Suprapubic skin (tissue), 4 donors: ENCODE results near the gene HMGN4. TPM values are rescaled to one million over a fixed set of nuclear protein-coding genes. Genes with fewer than 3 reads are reported as not detected.

ENCODE experiments used
- DNase-seq, 2 donors: peaks; one replicate each; pipeline ENCODE4 v3.0.0-alpha.2; 2019; ENCODE audit warnings: low spot score in 2 of 2
- H3K27ac ChIP-seq: fragments of 200-600 bp; sonication (generic); one replicate; pipeline ENCODE4 v1.5.1; 2019
- H3K27me3 ChIP-seq: fragments of 200-600 bp; sonication (generic); one replicate; pipeline ENCODE4 v1.5.1; 2019
- H3K36me3 ChIP-seq: fragments of 200-600 bp; sonication (generic); one replicate; pipeline ENCODE4 v1.5.1; 2019
- H3K4me1 ChIP-seq: fragments of 200-600 bp; sonication (generic); one replicate; pipeline ENCODE4 v1.5.1; 2019
- H3K4me3 ChIP-seq: fragments of 200-600 bp; sonication (generic); one replicate; pipeline ENCODE4 v1.5.1; 2019; ENCODE audit warnings: mild to moderate bottlenecking
- H3K9me3 ChIP-seq: fragments of 200-600 bp; sonication (generic); one replicate; pipeline ENCODE4 v1.5.1; 2019
- POLR2A ChIP-seq, 2 donors: fragments of 450-650 bp; IDR thresholded peaks; one replicate each; pipeline ENCODE4 v1.6.1; 2017; ENCODE audit warnings: antibody characterized with exemption in 2 of 2, mild to moderate bottlenecking in 2 of 2, moderate library complexity in 2 of 2
- WGBS: methylation state at CpG from one replicate; pipeline ENCODE4 v1.1.5; 2018; 5-methylcytosine and 5-hydroxymethylcytosine counted together
- total RNA-seq, 4 donors: library from RNA; depleted of rRNA; stranded (reverse); fragments of >200 nt; gene quantifications; one replicate each; pipeline ENCODE4 v1.1.0, GENCODE V29; 2016
- TF ChIP-seq, protein P1 (sequence below), 2 donors: fragments of 200-600 bp in 1 of 2; fragments of 450-650 bp in 1 of 2; sonication (generic) in 1 of 2; IDR thresholded peaks; one replicate each; pipeline ENCODE4 v1.5.1; 2016 to 2019; ENCODE audit warnings: antibody characterized with exemption in 2 of 2, mild to moderate bottlenecking in 1 of 2, moderate library complexity in 1 of 2

Gene HMGN4
- total RNA-seq, 4 donors from 2014 or later: 25.2 to 48.5 (median 34.5) TPM

- no peaks in the 10 kb centered on the region for H3K9me3 ChIP-seq
- WGBS: 1% methylated on average over 34 of the region's 39 CpGs
- H3K4me1 ChIP-seq: peaks cover 23% of the 10 kb centered on the region
- peak; percentile 94 to 95 for DNase-seq
- H3K27me3 ChIP-seq: peaks cover 33% of the 10 kb centered on the region
- TF ChIP-seq POLR2A (IDR thresholded peaks at IDR 0.05): no peak
- TF ChIP-seq, protein P1, sequence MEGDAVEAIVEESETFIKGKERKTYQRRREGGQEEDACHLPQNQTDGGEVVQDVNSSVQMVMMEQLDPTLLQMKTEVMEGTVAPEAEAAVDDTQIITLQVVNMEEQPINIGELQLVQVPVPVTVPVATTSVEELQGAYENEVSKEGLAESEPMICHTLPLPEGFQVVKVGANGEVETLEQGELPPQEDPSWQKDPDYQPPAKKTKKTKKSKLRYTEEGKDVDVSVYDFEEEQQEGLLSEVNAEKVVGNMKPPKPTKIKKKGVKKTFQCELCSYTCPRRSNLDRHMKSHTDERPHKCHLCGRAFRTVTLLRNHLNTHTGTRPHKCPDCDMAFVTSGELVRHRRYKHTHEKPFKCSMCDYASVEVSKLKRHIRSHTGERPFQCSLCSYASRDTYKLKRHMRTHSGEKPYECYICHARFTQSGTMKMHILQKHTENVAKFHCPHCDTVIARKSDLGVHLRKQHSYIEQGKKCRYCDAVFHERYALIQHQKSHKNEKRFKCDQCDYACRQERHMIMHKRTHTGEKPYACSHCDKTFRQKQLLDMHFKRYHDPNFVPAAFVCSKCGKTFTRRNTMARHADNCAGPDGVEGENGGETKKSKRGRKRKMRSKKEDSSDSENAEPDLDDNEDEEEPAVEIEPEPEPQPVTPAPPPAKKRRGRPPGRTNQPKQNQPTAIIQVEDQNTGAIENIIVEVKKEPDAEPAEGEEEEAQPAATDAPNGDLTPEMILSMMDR (IDR thresholded peaks at IDR 0.05): peak; percentile 87 to 88
- peaks cover 18% of the 10 kb centered on the region for H3K36me3 ChIP-seq
- peak overlapping the region; percentile 93 for H3K4me3 ChIP-seq
- H3K27ac ChIP-seq: no peak overlapping the region
These were observed 57.6 kb downstream of the HMGN4 start for GRCh38 chr6:26595669-26596269.

Other genes starting within 250 kb of the HMGN4 start
- gene BTN3A2, start 173.2 kb upstream of the HMGN4 start, total RNA-seq: 10 to 100 TPM; 15.2 to 29.6 (median 23.7) TPM
- gene BTN2A2, start 155.3 kb upstream of the HMGN4 start, total RNA-seq: 10 to 100 TPM in 2 of 4 donors, 1 to 10 TPM in 2; 6.7 to 27.6 (median 11.5) TPM
- 10 to 100 TPM; 11.4 to 28.1 (median 14.5) TPM for gene BTN3A1, start 136.1 kb upstream of the HMGN4 start, total RNA-seq
- gene BTN3A3, start 97.9 kb upstream of the HMGN4 start, total RNA-seq: 10 to 100 TPM in 3 of 4 donors, 1 to 10 TPM in 1; 9.5 to 19.2 (median 12.2) TPM
- gene BTN2A1, start 80.4 kb upstream of the HMGN4 start, total RNA-seq: 10 to 100 TPM in 2 of 4 donors, 1 to 10 TPM in 2; 9.1 to 31.9 (median 12.9) TPM
- not detected for gene BTN1A1, start 38.1 kb upstream of the HMGN4 start, total RNA-seq
- gene ABT1, start 58.6 kb downstream of the HMGN4 start, total RNA-seq: 10 to 100 TPM; 17.4 to 30.0 (median 21.1) TPM
- gene ZNF322, start 121.4 kb downstream of the HMGN4 start, total RNA-seq: 10 to 100 TPM in 2 of 4 donors, 1 to 10 TPM in 2; 9.4 to 11.6 (median 10.1) TPM